COLO829 (cell line): ENCODE data around the gene KRTAP27-1.

ENCODE experiments used
- DNase-seq: peaks from one replicate; pipeline ENCODE4 v3.0.0; 2012; ENCODE audit warnings: low spot score

The KRTAP27-1 gene, protein sequence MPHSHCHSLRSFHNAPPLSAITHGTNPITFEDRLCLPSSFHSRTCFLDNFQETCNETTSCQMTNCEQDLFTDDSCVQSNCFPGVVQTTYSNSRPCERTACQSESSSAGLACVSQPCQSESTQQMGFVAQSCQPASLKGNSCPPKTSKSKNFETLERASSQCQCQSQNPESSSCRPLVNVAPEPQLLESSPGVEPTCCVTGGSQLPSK

DNA sequence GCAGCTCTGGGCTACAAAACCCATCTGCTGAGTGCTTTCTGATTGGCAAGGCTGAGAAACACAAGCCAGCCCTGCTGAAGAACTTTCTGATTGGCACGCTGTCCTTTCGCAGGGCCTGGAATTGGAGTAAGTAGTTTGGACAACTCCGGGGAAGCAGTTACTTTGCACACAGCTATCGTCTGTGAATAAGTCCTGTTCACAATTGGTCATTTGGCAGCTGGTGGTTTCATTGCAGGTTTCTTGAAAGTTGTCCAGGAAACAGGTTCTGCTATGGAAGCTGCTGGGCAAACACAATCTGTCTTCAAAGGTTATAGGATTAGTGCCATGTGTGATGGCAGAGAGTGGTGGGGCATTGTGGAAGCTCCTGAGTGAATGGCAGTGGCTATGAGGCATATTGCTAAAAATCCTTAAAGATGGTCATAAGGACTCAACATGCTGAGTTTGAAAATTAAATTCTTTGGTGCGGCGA is at the start of gene KRTAP27-1:
Gene KRTAP27-1 (minus strand): TSS at position 419 of the 469 bp plus-strand sequence. CDS start 26 bp downstream, at position 393.
- DNase-seq, result no peak

DNA sequence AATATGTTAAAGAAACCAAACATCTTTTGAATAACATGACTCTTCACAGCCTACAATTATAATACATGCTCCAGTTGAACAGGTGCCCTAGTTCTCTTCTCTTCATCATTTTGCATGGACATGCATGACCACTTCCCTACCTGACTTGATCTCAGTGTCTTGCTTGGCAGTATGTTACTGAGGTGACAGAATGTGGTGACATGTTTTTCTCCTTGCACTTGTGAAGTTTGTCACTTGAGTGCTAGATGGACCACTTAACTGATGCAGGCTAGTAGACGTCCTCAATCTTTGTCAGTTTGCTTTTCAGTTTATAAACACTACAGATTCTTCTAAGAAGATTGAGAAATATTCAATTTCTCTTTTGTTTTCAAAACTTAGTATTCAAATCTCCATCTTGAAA is 44.7 kb upstream of the KRTAP27-1 start:
- no peak for DNase-seq

DNA sequence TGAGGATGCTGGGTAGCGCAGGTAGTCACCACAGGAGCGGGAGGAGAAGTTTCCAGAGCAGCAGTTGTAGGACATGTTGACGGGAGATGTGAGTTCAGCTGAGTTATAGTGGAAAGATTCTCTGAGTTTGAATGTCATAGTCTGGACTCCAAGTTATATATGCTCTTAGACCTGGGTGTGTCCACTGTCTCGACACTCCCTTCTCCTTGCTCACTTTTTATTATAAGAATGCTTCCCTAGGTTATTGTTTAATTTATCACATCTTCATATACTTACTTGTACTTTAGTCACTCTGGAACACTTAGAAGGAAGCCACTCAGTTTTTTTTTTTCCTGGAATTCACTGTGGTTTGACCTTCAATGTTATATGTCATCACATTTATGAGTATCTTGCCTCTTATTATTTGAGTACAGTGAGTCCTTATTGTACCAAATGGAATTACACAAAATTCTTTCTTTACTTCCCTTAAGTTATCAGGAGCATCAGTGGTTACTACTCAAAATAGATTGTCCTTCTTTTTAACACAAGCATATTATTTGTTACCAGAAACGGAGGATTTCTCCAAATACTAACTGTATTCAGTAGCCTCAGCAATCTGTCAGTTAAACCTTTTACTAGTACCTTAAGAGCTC is 34.8 kb upstream of the KRTAP27-1 start, which contains the start of gene KRTAP13-2:
Gene KRTAP13-2 (minus strand): TSS at position 133 of the 632 bp plus-strand sequence. CDS start 58 bp downstream, at position 75.
- peak; percentile 38 for DNase-seq

DNA sequence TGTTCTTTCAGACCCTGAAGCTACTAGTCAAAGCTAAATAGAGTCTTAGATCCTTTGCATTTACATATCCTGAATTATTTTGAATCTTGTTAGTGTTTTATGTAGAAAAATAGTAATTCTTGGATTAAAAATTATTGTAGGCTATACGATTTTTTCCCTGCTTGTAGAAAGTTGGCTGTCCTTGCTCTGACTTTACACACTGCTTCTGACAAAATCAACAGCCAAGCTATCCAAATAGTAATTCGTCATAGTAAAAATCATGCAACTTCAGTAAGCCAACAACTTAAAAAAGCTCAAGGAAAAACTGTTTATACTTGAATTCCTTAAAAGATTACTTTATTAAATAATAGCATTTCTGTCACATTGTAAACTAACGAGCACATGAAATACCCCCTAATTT is 18.4 kb upstream of the KRTAP27-1 start:
- DNase-seq, result no peak

DNA sequence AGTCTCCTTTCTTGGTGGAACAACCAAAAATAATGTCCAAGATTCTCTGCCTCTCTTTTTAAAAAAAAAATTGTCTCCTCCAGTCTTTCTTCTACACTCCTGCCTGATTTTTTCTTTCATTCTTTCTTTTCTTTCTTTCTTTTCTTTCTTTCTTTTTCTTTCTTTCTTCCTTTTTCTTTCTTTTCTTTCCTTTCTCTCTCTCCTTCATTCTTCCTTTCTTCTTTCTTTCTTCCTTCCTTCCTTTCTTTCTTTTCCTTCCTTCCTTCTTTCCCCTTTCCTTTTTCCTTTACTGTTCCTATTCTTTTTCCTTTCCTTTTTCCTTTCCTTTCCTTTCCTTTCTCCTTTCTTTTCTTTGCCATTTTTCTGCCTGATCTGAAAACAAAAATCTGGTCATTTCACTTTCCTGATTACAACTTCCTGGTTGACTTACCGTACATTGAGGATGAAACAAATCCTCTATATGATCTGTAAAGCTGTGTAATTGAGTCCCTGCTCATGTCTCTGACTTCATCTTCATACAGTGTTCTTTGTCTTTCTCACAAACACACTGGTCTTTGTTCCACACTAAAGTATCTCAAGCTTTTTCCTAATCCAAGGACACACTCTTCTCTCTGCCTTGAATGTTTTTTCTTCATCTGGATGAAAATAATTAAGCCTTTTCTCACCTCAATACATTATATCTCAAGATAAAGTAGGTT is 17.0 kb upstream of the KRTAP27-1 start:
- peak; percentile 61 for DNase-seq

DNA sequence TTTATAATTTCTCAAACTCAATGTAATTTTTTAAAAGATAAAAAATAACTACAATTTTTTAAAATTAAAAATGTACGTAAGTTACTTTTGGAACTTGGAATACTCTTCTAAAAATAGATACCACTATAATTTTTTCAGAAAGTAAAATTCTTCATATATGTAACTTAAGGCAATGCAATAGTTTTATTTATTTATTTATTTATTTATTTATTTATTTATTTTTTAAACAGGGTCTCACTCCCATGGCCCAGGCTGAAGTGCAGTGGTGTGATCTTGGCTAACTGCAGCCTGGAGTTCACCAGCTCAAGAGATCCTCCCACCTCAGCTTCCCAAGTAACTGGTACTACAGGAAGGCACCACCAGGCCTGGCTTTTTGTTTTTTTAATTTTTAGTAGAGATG is 14.0 kb upstream of the KRTAP27-1 start:
- no peak for DNase-seq

DNA sequence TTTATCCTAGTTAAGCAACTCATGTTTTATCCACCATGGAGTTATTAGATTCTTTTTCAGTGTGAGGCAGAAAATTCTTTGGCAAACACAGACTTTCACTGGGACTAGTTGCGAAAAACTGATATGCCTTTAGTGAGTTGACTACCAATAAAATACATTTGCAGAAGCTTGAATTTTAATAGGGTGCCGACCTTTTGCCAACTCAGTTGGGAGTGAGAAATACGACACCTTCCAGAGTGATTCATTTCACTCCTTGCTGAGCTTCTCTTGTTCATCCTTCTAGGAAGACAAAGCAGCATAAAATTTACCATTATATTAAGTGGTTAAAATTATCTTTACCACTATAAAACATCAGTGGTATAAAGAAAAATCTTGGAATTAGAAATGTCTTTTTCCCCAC is 12.1 kb upstream of the KRTAP27-1 start:
- no peak for DNase-seq

DNA sequence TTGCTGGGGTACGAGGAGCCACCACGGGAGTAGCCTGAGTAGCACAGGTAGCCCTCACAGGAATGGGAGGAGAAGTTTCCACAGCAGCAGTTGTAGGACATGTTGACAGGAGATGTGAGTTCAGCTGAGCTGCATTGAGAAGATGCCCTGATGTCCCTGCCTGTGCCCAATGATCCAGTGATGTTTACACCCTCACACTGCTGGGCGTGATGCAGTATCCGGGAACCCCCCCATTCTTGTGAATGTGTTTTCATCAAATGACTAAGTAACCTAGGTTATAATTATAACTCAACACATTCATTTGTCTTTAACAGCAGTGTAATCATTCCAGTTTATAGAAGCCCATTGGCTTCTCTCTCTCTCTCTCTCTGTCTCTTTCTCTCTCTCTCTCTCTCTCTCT is 11.0 kb upstream of the KRTAP27-1 start, which contains the start of gene KRTAP23-1:
Gene KRTAP23-1 (minus strand): TSS at position 101 of the 400 bp plus-strand sequence. CDS start 0 bp downstream, at position 101.
- DNase-seq, result no peak

DNA sequence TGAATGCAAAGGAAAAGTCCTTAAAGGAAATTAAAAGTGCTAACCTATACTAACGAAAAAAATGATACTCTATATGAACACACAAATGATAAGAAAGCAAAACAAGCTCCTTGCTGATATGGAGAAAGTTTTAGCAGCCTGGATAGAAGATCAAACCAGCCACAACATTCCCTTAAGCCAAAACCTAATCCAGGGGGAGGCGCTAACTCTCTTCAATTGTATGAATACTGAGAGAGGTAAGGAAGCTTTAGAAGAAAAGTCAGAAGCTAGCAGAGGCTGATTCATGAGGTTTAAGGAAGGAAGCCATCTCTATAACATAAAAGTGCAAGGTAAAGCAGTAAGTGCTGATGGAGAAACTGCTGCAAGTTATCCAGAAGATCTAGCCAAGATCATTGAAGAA is 7.5 kb upstream of the KRTAP27-1 start:
- no peak for DNase-seq

DNA sequence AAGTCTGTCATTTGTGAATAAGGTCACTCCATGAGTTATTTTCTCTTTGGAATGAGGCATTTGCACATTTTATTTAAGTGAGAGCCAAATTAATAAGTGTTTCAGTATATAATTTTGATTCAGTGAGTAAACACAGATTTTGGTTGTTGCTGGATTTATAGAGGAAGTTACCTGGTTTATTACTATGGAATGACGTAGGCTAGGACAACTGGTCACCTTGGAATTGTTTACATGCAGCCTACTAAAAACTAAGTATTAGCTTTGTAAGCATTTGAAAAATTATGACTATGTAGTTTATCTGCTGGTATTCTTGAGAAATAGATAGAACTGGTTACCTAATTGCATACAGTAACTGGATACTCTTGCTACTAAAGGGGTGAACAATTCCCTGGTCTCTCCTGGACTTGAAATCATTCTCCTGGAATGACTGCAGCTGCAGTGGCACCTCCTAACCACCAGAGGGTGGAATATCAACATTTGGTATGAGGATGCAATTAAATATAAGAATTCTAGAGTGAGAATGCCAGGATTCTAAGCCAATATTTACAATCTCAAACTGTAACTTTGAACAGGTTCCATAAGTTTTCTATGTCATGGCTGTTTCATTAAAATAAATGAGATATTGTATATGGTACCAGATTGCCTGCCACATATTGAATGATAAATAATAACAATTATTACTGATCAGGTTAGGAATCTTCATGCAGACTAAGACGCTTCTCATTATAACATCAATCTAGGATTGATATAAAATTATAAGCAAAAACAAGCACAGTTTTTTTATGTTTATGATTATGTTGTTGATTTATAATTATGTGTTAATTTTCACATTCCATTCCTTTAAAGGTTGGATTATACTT is 3.5 kb upstream of the KRTAP27-1 start:
- peak; percentile 66 for DNase-seq

DNA sequence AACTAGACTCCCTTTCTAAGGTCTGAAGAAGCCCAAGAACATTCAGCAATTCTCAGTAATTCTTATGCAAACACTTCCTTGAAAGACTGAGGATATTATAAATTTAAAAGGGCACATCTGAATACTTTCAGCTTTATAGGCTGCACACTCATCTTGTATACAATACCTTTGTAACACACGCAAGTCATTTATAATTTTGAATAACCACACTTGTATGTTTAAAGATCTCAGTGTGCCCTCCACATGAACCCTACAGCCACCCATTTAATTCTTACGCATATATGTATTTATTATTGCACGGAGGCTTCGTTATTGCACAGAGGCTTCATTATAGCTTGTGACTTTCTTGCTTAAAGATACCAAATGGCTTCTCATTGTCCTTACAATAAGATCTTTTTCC is 1.2 kb upstream of the KRTAP27-1 start:
- no peak for DNase-seq

DNA sequence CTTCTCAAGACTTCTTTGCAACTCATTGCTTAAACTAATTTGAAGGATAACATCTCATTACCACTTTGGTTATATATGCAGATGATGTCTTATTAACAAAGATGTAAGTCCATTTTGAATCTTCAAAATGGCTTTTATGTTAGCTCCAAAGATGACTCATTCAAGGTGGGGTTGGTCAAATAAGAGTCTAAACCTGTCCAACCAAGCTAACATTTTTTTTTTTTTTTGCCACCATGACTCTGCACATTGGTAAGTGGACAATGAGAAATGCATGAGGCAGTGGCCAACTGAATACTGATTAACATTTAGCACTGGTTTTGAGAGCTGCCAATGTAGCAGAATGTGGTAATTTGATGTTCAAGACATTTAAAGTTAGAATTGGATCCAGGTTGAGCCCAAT is 278 bp upstream of the KRTAP27-1 start:
- no peak for DNase-seq

DNA sequence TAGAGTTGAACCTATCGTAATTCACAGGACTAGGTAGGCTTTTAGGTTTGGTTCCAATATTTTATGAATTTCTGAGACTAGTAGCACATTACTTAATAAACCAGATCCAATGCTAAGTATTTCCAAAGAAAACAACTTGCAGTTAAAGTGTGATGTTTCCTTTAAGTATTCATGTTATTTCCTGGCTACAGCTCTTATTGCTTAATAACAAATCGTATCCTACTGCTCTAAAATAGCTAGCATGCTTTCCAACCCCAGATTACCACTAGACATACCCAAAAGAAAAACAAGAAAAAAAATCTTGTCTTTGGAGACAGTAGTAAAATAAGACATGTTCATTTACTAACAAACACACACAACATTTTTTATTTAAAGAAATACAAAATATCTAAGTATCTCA is 898 bp downstream of the KRTAP27-1 start:
- DNase-seq, result no peak

DNA sequence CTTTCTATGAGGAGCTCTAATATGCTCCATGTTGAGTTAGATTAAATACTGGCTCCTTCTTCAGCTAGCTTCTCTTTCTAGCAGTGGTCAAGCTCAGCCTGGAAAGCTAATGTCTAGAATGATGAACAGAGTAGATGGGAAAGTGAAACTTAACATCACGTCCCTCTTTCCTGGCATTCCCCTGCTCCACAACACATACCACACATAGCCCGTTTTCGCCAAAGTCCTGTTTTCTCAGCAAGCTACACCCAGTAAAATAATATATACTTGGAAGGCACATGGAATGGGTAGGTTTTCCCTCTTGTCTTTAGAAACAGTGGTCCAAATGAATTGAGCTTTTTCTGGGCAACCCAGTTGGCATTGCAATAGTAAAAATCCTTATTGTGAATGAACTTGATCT is 3.8 kb downstream of the KRTAP27-1 start:
- no peak for DNase-seq

DNA sequence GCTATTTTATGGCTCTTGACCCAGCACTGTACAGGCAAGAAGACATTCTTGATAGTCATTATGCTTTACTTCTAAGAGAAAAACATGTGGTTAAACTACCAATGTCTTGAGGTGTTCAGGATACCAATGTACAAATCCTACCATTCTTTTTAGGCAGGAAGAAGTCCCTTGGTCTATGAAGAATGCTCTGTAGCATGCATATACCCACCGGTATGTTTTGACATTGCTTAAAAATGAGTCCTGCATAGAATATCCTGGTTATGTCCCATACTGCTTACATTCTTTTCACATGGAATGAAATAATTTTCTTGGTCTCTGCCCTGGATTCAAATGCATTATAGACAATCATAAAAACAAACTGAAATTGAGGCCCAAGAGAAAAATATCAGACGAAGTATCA is 4.8 kb downstream of the KRTAP27-1 start:
- DNase-seq, result no peak

DNA sequence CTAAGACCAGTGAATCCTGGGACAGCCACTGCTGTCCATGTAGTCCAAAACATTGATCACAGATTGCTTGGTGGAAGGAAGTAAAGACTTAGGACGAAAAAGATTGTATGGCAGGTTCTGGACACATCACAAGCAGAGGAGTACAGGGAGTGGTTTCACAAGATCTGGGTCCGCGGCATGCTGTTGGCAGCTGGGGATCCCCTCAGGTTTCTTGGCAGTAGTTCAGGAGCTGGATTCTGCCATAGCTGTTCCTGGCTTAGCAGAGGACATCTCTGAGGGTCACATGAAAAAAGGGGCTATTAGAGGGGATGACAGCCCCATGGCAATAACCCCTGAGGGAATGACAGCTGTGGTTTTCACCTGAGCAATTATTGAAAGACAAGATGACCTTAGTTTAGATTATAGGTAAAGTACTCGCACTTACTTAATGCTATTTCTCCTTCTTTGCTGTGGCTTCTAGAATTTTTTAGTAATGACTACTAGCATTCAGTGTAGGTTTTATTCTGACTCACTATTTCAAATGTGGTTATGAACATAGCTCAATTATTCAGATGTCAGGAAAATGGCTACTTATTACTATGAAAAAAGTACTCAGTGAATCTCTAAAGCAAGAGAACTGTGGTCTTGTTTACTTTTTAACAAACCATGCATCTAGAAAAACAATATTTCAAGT is 8.2 kb downstream of the KRTAP27-1 start:
- DNase-seq, result no peak

DNA sequence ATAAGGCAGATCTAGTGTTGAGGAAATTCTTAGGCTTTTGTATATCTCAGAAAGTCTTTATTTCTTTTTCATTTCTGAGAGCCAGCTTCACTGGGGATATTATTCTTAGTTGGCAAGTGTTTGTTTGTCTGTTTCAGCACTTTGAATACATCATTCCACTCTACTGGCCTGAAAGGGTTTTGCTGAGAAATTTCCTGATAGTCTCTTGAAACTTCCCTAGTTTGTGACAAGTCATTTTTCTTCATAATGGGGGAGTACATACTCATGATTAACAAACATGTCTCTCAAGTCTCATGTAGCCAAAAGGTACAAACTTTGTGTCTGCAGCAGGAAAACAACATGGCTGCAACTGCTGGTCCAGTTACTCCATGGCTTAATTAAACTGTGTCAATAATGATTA is 11.1 kb downstream of the KRTAP27-1 start:
- no peak for DNase-seq

DNA sequence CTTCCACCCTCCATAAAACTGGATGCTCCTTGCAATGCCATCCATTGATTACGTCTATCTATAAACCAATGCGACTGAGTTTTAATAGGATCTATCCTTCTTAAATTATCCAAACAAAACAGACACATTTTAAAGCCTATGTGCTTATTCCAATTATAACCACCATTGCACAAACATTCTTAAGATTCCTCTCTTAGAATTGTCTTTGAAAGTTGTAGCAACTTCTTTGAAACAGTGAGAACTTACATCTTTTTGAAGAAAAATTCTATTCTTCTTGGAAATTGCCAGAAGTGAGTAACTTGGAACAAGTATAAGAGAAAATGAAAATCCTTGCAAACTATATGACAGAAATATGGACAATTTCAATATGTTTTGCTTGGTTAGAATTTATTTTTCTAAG is 17.3 kb downstream of the KRTAP27-1 start, which contains the start of gene KRTAP26-1:
Gene KRTAP26-1 (minus strand): TSS at position 101 of the 400 bp plus-strand sequence. CDS start 280 bp downstream, outside the sequence.
- no peak for DNase-seq

DNA sequence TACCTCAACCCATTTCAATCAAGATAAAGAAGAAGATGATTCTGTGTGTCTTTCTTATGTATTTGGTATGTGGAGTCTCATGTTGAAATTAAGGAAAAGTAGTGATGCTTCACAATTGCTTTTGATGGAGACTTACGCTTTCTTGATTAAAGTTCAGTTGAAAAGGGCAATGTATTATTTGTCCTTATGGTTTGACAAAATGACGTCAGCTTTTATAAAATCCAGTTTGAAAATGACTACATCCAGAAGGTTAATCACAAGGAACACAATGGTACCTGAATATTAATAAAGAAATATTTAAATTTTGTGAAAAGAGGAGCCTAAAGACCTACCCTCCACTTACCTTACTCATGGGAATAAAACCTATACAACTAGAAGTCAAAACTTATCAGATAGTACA is 21.8 kb downstream of the KRTAP27-1 start:
- DNase-seq, result no peak

DNA sequence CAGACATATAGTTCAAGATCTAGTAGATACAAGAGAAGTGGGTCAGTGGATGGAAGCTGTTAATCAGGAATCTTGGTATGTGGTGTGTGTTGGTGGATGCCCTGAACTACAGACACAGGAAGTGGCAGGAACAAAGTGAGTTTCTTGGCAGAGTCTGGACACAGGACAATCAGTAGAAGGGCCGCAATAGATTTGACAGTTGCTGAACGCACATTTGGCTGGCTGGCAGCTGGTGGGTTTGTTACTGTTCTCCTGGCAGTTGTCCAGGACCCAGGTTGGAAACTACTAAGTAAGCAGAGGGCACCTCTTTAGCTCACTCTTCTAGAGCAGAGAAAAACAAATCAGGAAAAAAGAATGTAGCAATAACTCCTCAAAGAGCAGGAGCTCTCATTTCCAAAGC is 30.6 kb downstream of the KRTAP27-1 start:
- DNase-seq, result no peak

DNA sequence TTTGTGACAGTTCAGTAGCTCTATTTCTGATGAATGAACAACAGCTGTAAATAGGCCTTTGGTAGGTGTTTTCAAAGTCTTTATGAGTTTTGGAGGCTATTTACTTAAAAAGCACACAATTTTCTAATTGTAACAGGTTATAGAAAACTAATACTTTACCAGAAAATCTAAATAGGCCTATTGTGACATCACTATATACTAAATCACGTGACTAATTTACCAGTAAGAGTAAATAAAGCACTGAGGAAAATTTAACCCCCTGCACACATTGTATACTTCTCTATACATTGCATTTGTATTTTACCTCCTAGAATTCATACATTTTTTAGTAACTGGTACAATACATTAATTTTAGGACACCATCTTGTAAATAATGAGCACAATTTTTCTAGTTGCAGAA is 32.4 kb downstream of the KRTAP27-1 start:
- DNase-seq, result no peak
